ENCODE data around the gene WDR93.

WDR93 gene

GRCh38 chr15:89690276-89691218 is at the start of gene WDR93, which contains the start of gene PEX11A:
Gene WDR93 (plus strand): TSS chr15:89690811. CDS start chr15:89701747, 10,936 bp downstream.
Gene PEX11A (minus strand): TSS chr15:89690754. CDS start chr15:89690632, 122 bp downstream.
- Histone ChIP-seq H3K36me3 (ENCODE audit: control insufficient read depth, low read depth, low read length) (no peaks in the 10 kb centered on the region), H3K27ac (ENCODE audit: low read length) (no peak within 1 kb of the TSS), H3K4me3 (ENCODE audit: low read length) (peak within 1 kb of the TSS; percentile 81), H3K9ac (ENCODE audit: low read length) (peak within 1 kb of the TSS; percentile 33), H3K9me3 (ENCODE audit: control insufficient read depth, low read depth, low read length) (no peaks in the 10 kb centered on the region), H3K4me1 (ENCODE audit: control insufficient read depth, low read depth, low read length) (no peaks in the 10 kb centered on the region), H3K27me3 (ENCODE audit: control insufficient read depth, insufficient read depth, low read length) (peaks cover 31% of the 10 kb centered on the region)

GRCh38 chr15:89641053-89641452 is 49.6 kb upstream of the WDR93 start:
- H3K9ac ChIP-seq (ENCODE audit: low read length) = no peak overlapping the region
- peaks cover 3% of the 10 kb centered on the region for H3K9me3 ChIP-seq (ENCODE audit: control insufficient read depth, low read depth, low read length)
- peaks cover 21% of the 10 kb centered on the region for H3K36me3 ChIP-seq (ENCODE audit: control insufficient read depth, low read depth, low read length)
- no peaks in the 10 kb centered on the region for H3K4me1 ChIP-seq (ENCODE audit: control insufficient read depth, low read depth, low read length)
- no peak overlapping the region for H3K27ac ChIP-seq (ENCODE audit: low read length)
- H3K27me3 ChIP-seq (ENCODE audit: control insufficient read depth, insufficient read depth, low read length) = no peaks in the 10 kb centered on the region
- H3K4me3 ChIP-seq (ENCODE audit: low read length) = no peak overlapping the region

- Histone ChIP-seq H3K36me3 (ENCODE audit: control insufficient read depth, low read depth, low read length) (peaks cover 21% of the 10 kb centered on the region), H3K9ac (ENCODE audit: low read length) (no peak overlapping the region), H3K4me1 (ENCODE audit: control insufficient read depth, low read depth, low read length) (no peaks in the 10 kb centered on the region), H3K4me3 (ENCODE audit: low read length) (no peak overlapping the region), H3K27ac (ENCODE audit: low read length) (no peak overlapping the region), H3K9me3 (ENCODE audit: control insufficient read depth, low read depth, low read length) (peaks cover 3% of the 10 kb centered on the region), H3K27me3 (ENCODE audit: control insufficient read depth, insufficient read depth, low read length) (no peaks in the 10 kb centered on the region)
Measured at GRCh38 chr15:89642106-89642505, 48.5 kb upstream of the WDR93 start.

GRCh38 chr15:89645680-89646079 is 44.9 kb upstream of the WDR93 start:
- Histone ChIP-seq H3K4me1 (ENCODE audit: control insufficient read depth, low read depth, low read length) (no peaks in the 10 kb centered on the region), H3K27me3 (ENCODE audit: control insufficient read depth, insufficient read depth, low read length) (no peaks in the 10 kb centered on the region), H3K4me3 (ENCODE audit: low read length) (no peak overlapping the region), H3K9me3 (ENCODE audit: control insufficient read depth, low read depth, low read length) (no peaks in the 10 kb centered on the region), H3K9ac (ENCODE audit: low read length) (no peak overlapping the region), H3K36me3 (ENCODE audit: control insufficient read depth, low read depth, low read length) (peaks cover 23% of the 10 kb centered on the region), H3K27ac (ENCODE audit: low read length) (no peak overlapping the region)

- Histone ChIP-seq H3K27ac (ENCODE audit: low read length) (no peak overlapping the region), H3K36me3 (ENCODE audit: control insufficient read depth, low read depth, low read length) (peaks cover 15% of the 10 kb centered on the region), H3K4me1 (ENCODE audit: control insufficient read depth, low read depth, low read length) (no peaks in the 10 kb centered on the region), H3K9ac (ENCODE audit: low read length) (no peak overlapping the region), H3K27me3 (ENCODE audit: control insufficient read depth, insufficient read depth, low read length) (no peaks in the 10 kb centered on the region), H3K9me3 (ENCODE audit: control insufficient read depth, low read depth, low read length) (no peaks in the 10 kb centered on the region), H3K4me3 (ENCODE audit: low read length) (no peak overlapping the region)
Measured at GRCh38 chr15:89646416-89647141, 44.0 kb upstream of the WDR93 start.

- no peaks in the 10 kb centered on the region for H3K4me1 ChIP-seq (ENCODE audit: control insufficient read depth, low read depth, low read length)
- peaks cover 15% of the 10 kb centered on the region for H3K36me3 ChIP-seq (ENCODE audit: control insufficient read depth, low read depth, low read length)
- H3K9ac ChIP-seq (ENCODE audit: low read length) = no peak overlapping the region
- H3K27ac ChIP-seq (ENCODE audit: low read length) = no peak overlapping the region
- no peaks in the 10 kb centered on the region for H3K9me3 ChIP-seq (ENCODE audit: control insufficient read depth, low read depth, low read length)
- no peak overlapping the region for H3K4me3 ChIP-seq (ENCODE audit: low read length)
- H3K27me3 ChIP-seq (ENCODE audit: control insufficient read depth, insufficient read depth, low read length) = no peaks in the 10 kb centered on the region
Measured at GRCh38 chr15:89647191-89647851, 43.3 kb upstream of the WDR93 start.

GRCh38 chr15:89648106-89649012 is 42.3 kb upstream of the WDR93 start:
- H3K4me1 ChIP-seq (ENCODE audit: control insufficient read depth, low read depth, low read length) = no peaks in the 10 kb centered on the region
- no peaks in the 10 kb centered on the region for H3K27me3 ChIP-seq (ENCODE audit: control insufficient read depth, insufficient read depth, low read length)
- no peak overlapping the region for H3K9ac ChIP-seq (ENCODE audit: low read length)
- H3K4me3 ChIP-seq (ENCODE audit: low read length) = no peak overlapping the region
- H3K27ac ChIP-seq (ENCODE audit: low read length) = no peak overlapping the region
- peaks cover 8% of the 10 kb centered on the region for H3K36me3 ChIP-seq (ENCODE audit: control insufficient read depth, low read depth, low read length)
- no peaks in the 10 kb centered on the region for H3K9me3 ChIP-seq (ENCODE audit: control insufficient read depth, low read depth, low read length)

- Histone ChIP-seq H3K4me3 (ENCODE audit: low read length) (no peak overlapping the region), H3K9ac (ENCODE audit: low read length) (no peak overlapping the region), H3K36me3 (ENCODE audit: control insufficient read depth, low read depth, low read length) (peaks cover 5% of the 10 kb centered on the region), H3K27me3 (ENCODE audit: control insufficient read depth, insufficient read depth, low read length) (no peaks in the 10 kb centered on the region), H3K4me1 (ENCODE audit: control insufficient read depth, low read depth, low read length) (no peaks in the 10 kb centered on the region), H3K27ac (ENCODE audit: low read length) (no peak overlapping the region), H3K9me3 (ENCODE audit: control insufficient read depth, low read depth, low read length) (no peaks in the 10 kb centered on the region)
Measured at GRCh38 chr15:89649013-89649625, 41.5 kb upstream of the WDR93 start.

GRCh38 chr15:89649716-89650115 is 40.9 kb upstream of the WDR93 start:
- no peak overlapping the region for H3K4me3 ChIP-seq (ENCODE audit: low read length)
- H3K9me3 ChIP-seq (ENCODE audit: control insufficient read depth, low read depth, low read length) = no peaks in the 10 kb centered on the region
- H3K27ac ChIP-seq (ENCODE audit: low read length) = no peak overlapping the region
- H3K9ac ChIP-seq (ENCODE audit: low read length) = no peak overlapping the region
- no peaks in the 10 kb centered on the region for H3K27me3 ChIP-seq (ENCODE audit: control insufficient read depth, insufficient read depth, low read length)
- H3K36me3 ChIP-seq (ENCODE audit: control insufficient read depth, low read depth, low read length) = peaks cover 5% of the 10 kb centered on the region
- no peaks in the 10 kb centered on the region for H3K4me1 ChIP-seq (ENCODE audit: control insufficient read depth, low read depth, low read length)

GRCh38 chr15:89652131-89652530 is 38.5 kb upstream of the WDR93 start:
- H3K4me3 ChIP-seq (ENCODE audit: low read length) = no peak overlapping the region
- no peak overlapping the region for H3K9ac ChIP-seq (ENCODE audit: low read length)
- H3K27ac ChIP-seq (ENCODE audit: low read length) = no peak overlapping the region
- no peaks in the 10 kb centered on the region for H3K27me3 ChIP-seq (ENCODE audit: control insufficient read depth, insufficient read depth, low read length)
- H3K36me3 ChIP-seq (ENCODE audit: control insufficient read depth, low read depth, low read length) = peaks cover 5% of the 10 kb centered on the region
- no peaks in the 10 kb centered on the region for H3K9me3 ChIP-seq (ENCODE audit: control insufficient read depth, low read depth, low read length)
- no peaks in the 10 kb centered on the region for H3K4me1 ChIP-seq (ENCODE audit: control insufficient read depth, low read depth, low read length)

Data from iPS-18a (cell line).